ENCODE results near the gene STAT6.
A peak's percentile ranks its signal among the peaks of the same experiment; 100 is the strongest.
"Not testable (repeated sequence)": the region's sequence is repeated elsewhere in the genome, so short reads cannot be mapped to it uniquely, and the experiment has no call there.

Gene STAT6

GRCh38 chr12:57127101-57127725 lies 16.1 kb upstream of the STAT6 start:
- Histone ChIP-seq H3K9ac (ENCODE audit: insufficient read length) (peak overlapping the region; percentile 1), H3K36me3 (ENCODE audit: insufficient read depth, low read length) (no peaks in the 10 kb centered on the region), H3K4me3 (peak overlapping the region; percentile 96), H3K27ac (no peak overlapping the region), H3K9me3 (ENCODE audit: low read depth, low read length) (no peaks in the 10 kb centered on the region)
- DNase-seq (ENCODE audit: low read depth, low spot score): no peak
- TF ChIP-seq EZH2 (IDR thresholded peaks at IDR 0.05): no peak
- no peak for TF ChIP-seq POLR2AphosphoS5 (IDR thresholded peaks at IDR 0.05; ENCODE audit: borderline replicate concordance, low read depth, low read length)
- TF ChIP-seq FOXP2 (optimal IDR thresholded peaks at IDR 0.05; ENCODE audit: control extremely low read depth, extremely low read length, insufficient read depth): no peak

GRCh38 chr12:57126561-57126960 lies 15.4 kb upstream of the STAT6 start:
- Histone ChIP-seq H3K27ac (no peak overlapping the region), H3K36me3 (ENCODE audit: insufficient read depth, low read length) (no peaks in the 10 kb centered on the region), H3K9ac (ENCODE audit: insufficient read length) (peak overlapping the region; percentile 1), H3K9me3 (ENCODE audit: low read depth, low read length) (no peaks in the 10 kb centered on the region), H3K4me3 (no peak overlapping the region)
- DNase-seq (ENCODE audit: low read depth, low spot score): no peak
- TF ChIP-seq FOXP2 (optimal IDR thresholded peaks at IDR 0.05; ENCODE audit: control extremely low read depth, extremely low read length, insufficient read depth) (no peak), EZH2 (IDR thresholded peaks at IDR 0.05) (no peak), POLR2AphosphoS5 (IDR thresholded peaks at IDR 0.05; ENCODE audit: borderline replicate concordance, low read depth, low read length) (no peak)

GRCh38 chr12:57126061-57126460 lies 14.9 kb upstream of the STAT6 start:
- Histone ChIP-seq H3K36me3 (ENCODE audit: insufficient read depth, low read length) (no peaks in the 10 kb centered on the region), H3K4me3 (no peak overlapping the region), H3K9me3 (ENCODE audit: low read depth, low read length) (no peaks in the 10 kb centered on the region), H3K27ac (no peak overlapping the region), H3K9ac (ENCODE audit: insufficient read length) (no peak overlapping the region)
- DNase-seq (ENCODE audit: low read depth, low spot score): no peak
- TF ChIP-seq EZH2 (IDR thresholded peaks at IDR 0.05) (no peak), POLR2AphosphoS5 (IDR thresholded peaks at IDR 0.05; ENCODE audit: borderline replicate concordance, low read depth, low read length) (no peak), FOXP2 (optimal IDR thresholded peaks at IDR 0.05; ENCODE audit: control extremely low read depth, extremely low read length, insufficient read depth) (no peak)

- TF ChIP-seq EZH2 (IDR thresholded peaks at IDR 0.05) (no peak), POLR2AphosphoS5 (IDR thresholded peaks at IDR 0.05; ENCODE audit: borderline replicate concordance, low read depth, low read length) (no peak), FOXP2 (optimal IDR thresholded peaks at IDR 0.05; ENCODE audit: control extremely low read depth, extremely low read length, insufficient read depth) (no peak)
- Histone ChIP-seq H3K9me3 (ENCODE audit: low read depth, low read length) (no peaks in the 10 kb centered on the region), H3K27ac (no peak overlapping the region), H3K4me3 (no peak overlapping the region), H3K9ac (ENCODE audit: insufficient read length) (no peak overlapping the region), H3K36me3 (ENCODE audit: insufficient read depth, low read length) (no peaks in the 10 kb centered on the region)
- DNase-seq (ENCODE audit: low read depth, low spot score): no peak
Observed at GRCh38 chr12:57124261-57124877, 13.2 kb upstream of the STAT6 start.

GRCh38 chr12:57123813-57124212 lies 12.7 kb upstream of the STAT6 start:
- no peak overlapping the region for H3K9ac ChIP-seq (ENCODE audit: insufficient read length)
- DNase-seq (ENCODE audit: low read depth, low spot score): no peak
- TF ChIP-seq POLR2AphosphoS5 (IDR thresholded peaks at IDR 0.05; ENCODE audit: borderline replicate concordance, low read depth, low read length) (no peak), EZH2 (IDR thresholded peaks at IDR 0.05) (no peak), FOXP2 (optimal IDR thresholded peaks at IDR 0.05; ENCODE audit: control extremely low read depth, extremely low read length, insufficient read depth) (no peak)

GRCh38 chr12:57120718-57121117 lies 9.6 kb upstream of the STAT6 start:
- H3K27ac ChIP-seq; H3K9ac ChIP-seq (ENCODE audit: insufficient read length); DNase-seq (ENCODE audit: low read depth, low spot score); H3K4me3 ChIP-seq; H3K36me3 ChIP-seq (ENCODE audit: insufficient read depth, low read length); H3K9me3 ChIP-seq (ENCODE audit: low read depth, low read length): not testable (repeated sequence)

More at GRCh38 chr12:57123813-57124212, 12.7 kb upstream of the STAT6 start:
- H3K27ac ChIP-seq: no peak overlapping the region
- H3K36me3 ChIP-seq (ENCODE audit: insufficient read depth, low read length): no peaks in the 10 kb centered on the region
- no peaks in the 10 kb centered on the region for H3K9me3 ChIP-seq (ENCODE audit: low read depth, low read length)
- no peak overlapping the region for H3K4me3 ChIP-seq

GRCh38 chr12:57119294-57120085 lies 8.3 kb upstream of the STAT6 start:
- no peak overlapping the region for H3K4me3 ChIP-seq
- no peaks in the 10 kb centered on the region for H3K36me3 ChIP-seq (ENCODE audit: insufficient read depth, low read length)
- H3K9ac ChIP-seq (ENCODE audit: insufficient read length): no peak overlapping the region
- no peak for DNase-seq (ENCODE audit: low read depth, low spot score)
- no peaks in the 10 kb centered on the region for H3K9me3 ChIP-seq (ENCODE audit: low read depth, low read length)
- H3K27ac ChIP-seq: 0 out of 2 replicates have a peak overlapping the region, but pooled peaks have one; percentile 21
- TF ChIP-seq EZH2 (IDR thresholded peaks at IDR 0.05) (no peak), POLR2AphosphoS5 (IDR thresholded peaks at IDR 0.05; ENCODE audit: borderline replicate concordance, low read depth, low read length) (no peak), FOXP2 (optimal IDR thresholded peaks at IDR 0.05; ENCODE audit: control extremely low read depth, extremely low read length, insufficient read depth) (no peak)

GRCh38 chr12:57118711-57119271 lies 7.6 kb upstream of the STAT6 start:
- H3K36me3 ChIP-seq (ENCODE audit: insufficient read depth, low read length): no peaks in the 10 kb centered on the region
- TF ChIP-seq EZH2 (IDR thresholded peaks at IDR 0.05) (no peak), FOXP2 (optimal IDR thresholded peaks at IDR 0.05; ENCODE audit: control extremely low read depth, extremely low read length, insufficient read depth) (no peak), POLR2AphosphoS5 (IDR thresholded peaks at IDR 0.05; ENCODE audit: borderline replicate concordance, low read depth, low read length) (no peak)
- DNase-seq (ENCODE audit: low read depth, low spot score): no peak
- H3K4me3 ChIP-seq: no peak overlapping the region
- no peak overlapping the region for H3K9ac ChIP-seq (ENCODE audit: insufficient read length)
- no peaks in the 10 kb centered on the region for H3K9me3 ChIP-seq (ENCODE audit: low read depth, low read length)
- no peak overlapping the region for H3K27ac ChIP-seq
